GM15510 (cell line): ENCODE data around the gene SPSB3.

Experiments used
- POLR2A ChIP-seq: IDR thresholded peaks from 3 replicates; pipeline ENCODE4 v1.6.1; 2011; ENCODE audit warnings: borderline replicate concordance; ENCODE audit not compliant: insufficient read length; ENCODE audit errors: extremely low read depth

The SPSB3 gene

GRCh38 chr16:1787322-1788094, 5.1 kb upstream of the SPSB3 start:
- TF ChIP-seq POLR2A, result no peak

- TF ChIP-seq POLR2A, result no peak
These were observed 4.6 kb upstream of the SPSB3 start for GRCh38 chr16:1787056-1787321.

GRCh38 chr16:1786242-1787055, 4.1 kb upstream of the SPSB3 start:
- TF ChIP-seq POLR2A, result no peak

- TF ChIP-seq POLR2A, result no peak
These were observed 3.4 kb upstream of the SPSB3 start for GRCh38 chr16:1785846-1786170.

GRCh38 chr16:1784977-1785845, 2.8 kb upstream of the SPSB3 start:
- no peak for TF ChIP-seq POLR2A

- no peak for TF ChIP-seq POLR2A
These were observed 488 bp downstream of the SPSB3 start for GRCh38 chr16:1781758-1782407.

- no peak for TF ChIP-seq POLR2A
These were observed 1.1 kb downstream of the SPSB3 start for GRCh38 chr16:1781254-1781653.

- TF ChIP-seq POLR2A, result no peak
These were observed 1.7 kb downstream of the SPSB3 start for GRCh38 chr16:1780677-1781072.

- TF ChIP-seq POLR2A, result no peak
These were observed 2.4 kb downstream of the SPSB3 start for GRCh38 chr16:1779741-1780676.

GRCh38 chr16:1779234-1779701, 3.1 kb downstream of the SPSB3 start:
- TF ChIP-seq POLR2A, result no peak

GRCh38 chr16:1778200-1779179, 3.9 kb downstream of the SPSB3 start:
- peak; percentile 22 for TF ChIP-seq POLR2A

- TF ChIP-seq POLR2A, result no peak
These were observed 4.8 kb downstream of the SPSB3 start for GRCh38 chr16:1777375-1778199.

GRCh38 chr16:1776991-1777374, 5.4 kb downstream of the SPSB3 start:
- no peak for TF ChIP-seq POLR2A

- TF ChIP-seq POLR2A, result no peak
These were observed 5.8 kb downstream of the SPSB3 start for GRCh38 chr16:1776672-1776955.
